Measurements from ENCODE around the gene LIPC.
"Not testable (repeated sequence)": the region's sequence is repeated elsewhere in the genome, so short reads cannot be mapped to it uniquely, and the experiment has no call there.

LIPC gene

DNA sequence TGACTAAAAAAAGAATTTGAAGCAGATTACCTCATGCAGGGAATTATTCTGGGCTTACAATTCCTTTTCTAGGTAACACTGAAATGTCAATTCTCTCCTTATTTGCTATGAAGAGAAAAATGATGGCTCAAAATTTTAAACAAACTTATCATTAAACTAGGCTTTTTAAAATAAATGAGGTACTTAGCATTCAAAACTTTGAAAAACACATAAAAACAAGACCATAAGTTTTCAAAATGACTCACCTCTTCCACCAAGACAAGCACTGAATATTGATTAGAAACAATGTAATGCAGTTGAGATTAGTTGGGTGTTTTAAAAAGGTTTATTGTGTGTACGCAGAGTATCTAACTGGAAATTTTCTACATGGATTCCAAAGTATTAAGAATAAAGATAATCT is 163.1 kb downstream of the LIPC start:
- no peak for DNase-seq

DNA sequence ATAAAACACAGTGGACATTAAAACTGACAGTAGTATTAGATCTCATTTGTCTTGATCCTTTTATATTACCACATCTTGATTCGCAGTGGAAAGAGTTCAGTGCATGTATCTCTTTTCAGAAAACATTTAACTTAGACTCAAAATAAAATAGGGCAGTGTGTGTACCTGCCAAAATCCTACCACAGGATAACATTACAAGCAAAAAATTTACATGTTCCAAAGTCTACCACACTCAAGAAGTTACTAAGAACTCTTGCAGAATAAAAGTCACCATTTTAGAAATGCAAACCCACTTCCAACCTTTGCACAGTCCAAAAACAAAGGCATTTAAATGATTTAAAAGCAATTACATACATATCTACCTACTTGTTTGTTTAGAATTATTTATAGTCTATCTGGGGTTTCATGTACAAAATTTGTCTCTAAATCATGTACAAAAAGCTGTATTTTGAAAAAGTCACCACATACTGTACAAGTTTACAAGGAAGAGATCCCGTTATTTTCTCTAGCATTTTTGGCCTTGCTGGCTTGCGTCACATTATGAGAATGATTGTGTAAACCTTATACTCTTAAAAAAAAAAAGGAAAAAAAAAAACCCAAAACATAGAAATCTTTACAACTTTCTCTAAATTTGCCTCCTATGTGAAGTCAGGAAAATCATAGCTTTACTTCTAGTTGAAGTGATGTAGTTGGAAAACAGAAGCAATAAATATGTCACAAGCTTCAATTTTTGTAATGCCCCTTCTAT is 163.9 kb downstream of the LIPC start:
- DNase-seq: no peak

DNA sequence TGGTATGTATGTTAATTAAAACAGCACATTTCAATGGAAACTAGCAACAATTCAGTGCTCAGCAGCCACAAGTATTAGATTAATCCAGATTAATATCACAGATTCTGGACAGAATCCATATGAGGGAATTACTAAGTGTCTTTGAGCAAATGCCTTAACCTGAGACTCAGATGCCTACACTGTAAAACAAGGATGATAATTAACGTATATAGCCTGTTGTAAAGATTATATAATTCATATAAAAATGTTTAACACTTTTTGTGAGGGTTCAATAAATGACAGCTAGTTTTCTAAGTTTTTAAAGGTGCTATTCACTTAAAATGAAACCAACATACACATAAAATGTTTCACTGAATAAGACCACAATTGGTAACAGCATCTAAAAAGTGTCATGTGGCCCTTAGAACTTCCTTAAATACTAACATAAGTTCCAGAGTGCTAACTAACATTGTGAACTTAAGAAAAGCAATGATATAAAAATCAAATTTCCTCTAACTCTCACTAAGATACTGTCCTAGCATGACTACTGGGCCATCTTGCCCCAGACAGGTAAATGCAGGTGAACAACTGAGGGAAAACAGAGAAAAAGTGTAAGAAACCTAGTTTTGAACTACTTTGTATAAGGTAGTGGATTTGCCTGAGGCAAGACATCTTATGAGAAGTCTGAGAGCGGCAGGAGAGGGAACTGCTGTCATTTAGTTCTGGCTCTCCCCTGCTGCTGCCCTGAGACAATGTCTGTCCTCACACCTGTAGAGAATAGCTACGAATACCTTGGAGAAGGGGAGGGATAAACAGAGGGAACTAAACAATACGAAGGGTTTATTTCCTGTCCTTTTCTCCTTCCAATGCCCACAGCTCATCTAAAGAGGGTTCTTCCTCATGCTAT is 166.4 kb downstream of the LIPC start:
- no peak for DNase-seq

DNA sequence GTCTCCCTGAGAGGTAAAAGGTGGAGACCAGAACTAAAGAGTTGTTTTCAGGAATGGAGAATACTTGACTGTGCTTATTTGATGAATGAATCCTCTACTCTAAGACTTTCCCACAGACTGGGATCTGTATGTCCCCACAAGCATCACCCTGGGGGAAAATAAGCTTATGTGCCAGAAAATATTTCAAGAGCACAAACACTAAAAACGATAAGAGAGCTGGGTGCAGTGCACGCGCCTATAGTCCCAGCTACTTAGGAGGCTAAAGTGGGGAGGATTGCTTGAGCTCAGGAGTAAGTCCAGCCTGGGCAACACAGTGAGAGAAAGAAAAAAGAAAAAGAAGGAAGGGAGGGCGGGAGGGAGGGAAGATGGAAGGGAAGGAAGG is 167.0 kb downstream of the LIPC start:
- DNase-seq: no peak

DNA sequence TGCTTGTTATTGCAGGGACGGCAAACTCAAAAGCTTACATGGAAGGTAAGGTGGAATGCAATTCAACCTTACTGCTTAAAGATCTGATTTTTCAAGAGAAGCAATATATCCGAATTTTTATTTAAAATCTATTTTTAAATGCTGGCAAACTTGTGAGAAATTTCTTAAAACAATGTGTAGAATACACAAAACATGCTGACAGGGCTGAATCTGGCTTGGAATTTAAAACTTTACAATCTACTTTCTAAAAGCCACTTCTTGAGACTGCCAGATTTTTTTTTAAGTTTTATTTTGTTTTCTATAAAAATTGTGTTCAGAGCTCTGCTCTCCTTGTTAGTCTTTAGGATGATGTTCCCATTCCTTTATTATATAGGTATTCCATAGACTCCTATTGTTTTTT is 171.0 kb downstream of the LIPC start:
- DNase-seq: no peak

DNA sequence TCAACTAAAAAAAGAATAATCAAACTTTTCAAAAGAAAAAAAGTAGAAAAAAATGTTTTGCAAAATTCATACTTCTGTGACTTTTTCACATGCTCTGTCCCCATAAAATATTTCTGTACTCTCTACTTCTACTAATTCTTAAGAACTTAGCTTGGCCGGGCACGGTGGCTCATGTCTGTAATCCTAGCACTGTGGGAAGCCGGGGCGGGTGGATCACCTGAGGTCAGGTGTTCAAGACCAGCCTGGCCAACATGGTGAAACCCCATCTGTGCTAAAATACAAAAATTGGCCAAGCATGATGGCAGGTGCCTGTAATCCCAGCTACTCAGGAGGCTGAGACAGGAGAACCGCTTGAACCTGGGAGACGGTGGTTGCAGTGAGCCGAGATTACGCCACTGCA is 172.1 kb downstream of the LIPC start:
- not testable (repeated sequence) for DNase-seq

DNA sequence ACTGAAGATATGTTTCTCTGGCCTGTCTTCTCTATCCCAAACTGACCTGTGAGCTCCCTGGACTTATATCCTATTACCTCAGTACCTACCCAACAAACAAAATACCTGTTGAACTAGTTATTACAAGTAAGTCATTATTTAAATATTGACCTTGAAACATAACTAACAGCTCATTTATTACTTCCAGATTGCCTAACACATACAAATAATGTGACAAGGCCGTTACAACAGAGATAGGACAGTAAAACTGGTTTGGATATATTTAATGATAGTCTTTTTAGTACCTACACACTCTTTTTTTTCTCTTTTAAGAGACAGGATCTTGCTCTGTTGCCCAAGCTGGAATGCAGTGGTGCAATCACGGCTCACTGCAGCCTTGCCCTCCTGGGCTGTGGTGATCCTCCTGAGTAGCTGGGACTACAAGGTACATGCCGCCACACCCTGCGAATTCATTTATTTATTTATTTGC is 172.7 kb downstream of the LIPC start:
- no peak for DNase-seq

DNA sequence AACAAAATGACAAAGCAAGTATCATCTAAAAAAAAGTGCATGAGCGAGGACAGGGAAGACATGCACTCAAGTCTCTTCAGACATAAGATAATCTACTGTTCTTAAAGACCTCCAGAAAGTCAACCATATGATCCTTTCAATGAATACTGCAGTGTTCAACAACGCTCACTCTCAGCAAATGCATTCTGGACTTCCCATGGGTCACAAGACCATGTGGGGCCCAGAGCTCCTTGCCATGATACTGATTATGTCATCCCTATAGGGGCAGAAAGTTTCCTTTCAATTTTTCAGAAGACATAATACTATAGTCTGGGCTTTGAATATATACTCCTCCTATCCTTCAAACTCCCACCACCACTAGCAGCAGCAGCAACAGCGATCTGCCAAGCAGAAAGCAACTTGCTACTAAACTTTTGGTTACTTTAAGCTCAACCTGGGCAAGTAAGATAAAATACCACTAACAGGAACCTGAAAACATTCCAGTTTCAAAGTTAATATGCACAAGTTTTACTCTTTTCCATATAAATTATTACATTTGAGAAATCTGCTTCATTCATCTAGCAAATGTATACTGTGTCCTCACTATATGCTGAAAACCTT is 174.2 kb downstream of the LIPC start:
- DNase-seq: no peak

DNA sequence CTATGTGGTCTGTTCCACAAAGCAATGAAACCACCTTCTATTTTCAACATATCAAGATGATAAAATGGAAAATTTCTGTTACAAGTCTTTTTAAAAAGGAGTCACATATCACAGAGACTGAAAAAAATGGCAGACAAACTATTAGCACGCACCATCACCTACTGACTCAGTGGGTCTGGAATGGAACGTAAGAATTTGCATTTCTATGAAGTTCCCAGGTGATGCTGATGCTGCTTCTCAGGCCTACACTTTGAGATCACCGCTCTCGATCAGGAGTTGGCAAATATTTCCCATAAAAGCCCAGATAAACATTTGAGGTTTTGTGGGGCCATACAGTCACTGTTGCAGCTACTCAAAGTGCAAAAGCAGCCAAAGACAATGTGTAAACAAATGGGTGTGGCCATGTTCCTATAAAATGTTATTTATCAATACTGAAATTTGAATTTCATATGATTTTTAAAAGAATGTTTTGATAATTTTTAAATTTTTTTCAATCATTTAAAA is 174.8 kb downstream of the LIPC start:
- DNase-seq: no peak

DNA sequence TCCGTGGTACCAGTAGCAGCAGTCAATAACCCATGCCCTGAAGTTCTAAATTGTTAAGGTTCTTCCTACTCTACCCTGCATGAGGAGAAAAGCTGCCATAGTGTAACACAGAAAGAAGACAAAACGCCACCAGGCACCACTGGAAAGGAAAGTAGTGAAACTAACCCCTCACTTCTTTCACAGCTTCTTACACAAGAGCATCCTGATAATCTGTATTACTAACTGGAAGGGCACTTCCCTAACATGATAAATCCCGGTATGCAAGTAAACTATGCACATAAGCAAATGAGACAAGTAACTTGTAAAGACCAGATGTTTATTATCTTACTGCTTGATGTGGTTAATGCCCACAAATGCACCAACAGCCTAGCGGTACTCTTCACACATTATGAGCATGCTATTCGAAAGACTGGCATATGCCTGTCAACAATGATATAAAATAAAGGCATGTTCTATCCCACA is 176.4 kb downstream of the LIPC start:
- DNase-seq: no peak

DNA sequence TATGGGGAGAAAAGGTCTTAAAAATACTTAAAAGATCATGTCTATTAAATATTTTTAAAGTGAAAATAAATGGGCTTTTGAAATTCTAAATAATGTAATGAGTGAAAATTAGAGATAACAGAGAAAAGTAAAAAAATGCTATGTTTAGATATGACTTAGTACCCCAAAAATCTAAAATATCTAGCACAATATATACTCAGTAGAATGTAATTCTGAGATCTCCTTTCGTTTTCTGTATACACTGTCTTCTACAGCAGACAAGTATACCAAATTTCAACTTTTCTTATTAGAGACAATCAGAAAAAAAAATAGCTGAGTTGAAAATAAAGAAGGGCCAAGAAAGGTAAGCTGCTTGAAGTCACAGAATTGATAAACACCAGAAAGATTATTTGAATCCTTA is 176.9 kb downstream of the LIPC start:
- DNase-seq: no peak

DNA sequence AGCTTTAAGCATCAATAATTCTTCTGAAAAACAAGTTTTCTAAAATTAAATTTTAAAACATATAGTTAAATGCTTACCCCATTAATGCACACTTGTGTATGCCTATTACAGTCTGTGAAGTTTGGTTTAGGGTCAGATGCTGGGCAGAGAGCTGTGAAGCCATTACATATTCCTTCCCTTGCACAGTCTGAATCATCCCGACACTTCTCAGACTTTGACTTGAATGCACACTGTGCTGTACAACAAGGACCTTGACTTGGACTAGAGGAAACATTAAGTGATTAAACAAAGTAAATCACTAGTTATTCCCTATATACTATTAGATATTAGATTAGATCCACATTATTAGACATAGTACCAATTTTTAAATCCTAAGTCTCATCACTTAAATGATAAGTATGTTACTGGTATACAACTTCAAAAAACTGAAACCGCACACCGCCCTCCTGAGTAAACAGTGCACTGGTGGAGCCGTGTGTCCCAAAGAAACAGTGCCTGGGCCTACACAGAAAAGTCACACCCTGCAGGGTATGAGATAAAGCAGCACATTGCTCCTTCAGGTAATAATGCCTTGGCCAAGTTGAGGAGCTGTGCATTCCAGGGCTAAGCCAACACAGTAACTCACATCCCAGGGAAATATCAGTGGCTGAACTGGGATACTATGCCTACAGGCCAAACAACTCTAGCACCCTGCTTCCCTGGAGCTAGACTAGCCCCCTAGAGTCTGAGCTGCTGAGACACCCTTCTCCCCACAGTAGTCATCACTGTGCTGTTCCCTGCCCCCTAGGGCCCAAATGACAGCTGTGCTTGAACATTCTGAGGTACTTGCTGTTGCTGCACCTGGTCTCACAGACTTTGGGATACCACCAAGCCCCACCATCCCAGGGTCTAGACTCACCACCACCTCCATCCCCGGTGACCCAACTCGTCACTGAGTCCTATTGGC is 180.2 kb downstream of the LIPC start:
- DNase-seq: no peak

DNA sequence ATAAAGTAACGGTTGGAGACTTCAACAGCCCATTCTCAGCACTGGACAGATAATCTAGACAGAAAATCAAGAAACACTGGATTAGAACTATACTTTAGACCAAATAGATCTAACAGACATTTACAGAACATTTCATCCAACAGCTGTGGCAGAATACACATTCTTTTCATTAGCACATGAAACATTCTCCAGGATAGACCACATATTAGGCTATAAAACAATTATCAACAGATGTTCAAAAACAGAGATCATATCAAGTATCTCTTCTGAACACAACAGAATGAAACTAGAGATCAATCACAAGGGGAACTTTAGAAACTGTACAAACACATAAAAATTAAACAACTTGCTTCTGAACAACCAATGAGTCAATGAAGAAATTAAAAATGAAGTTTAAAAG is 184.4 kb downstream of the LIPC start:
- DNase-seq: no peak

Measured in stimulated activated CD4-positive, alpha-beta T cell treated with anti-CD3 and anti-CD28 coated beads, Interleukin-4, amount 100 ng/mL, for 4 hours (primary cell).